ENCODE results near the gene VAV3.

DNA sequence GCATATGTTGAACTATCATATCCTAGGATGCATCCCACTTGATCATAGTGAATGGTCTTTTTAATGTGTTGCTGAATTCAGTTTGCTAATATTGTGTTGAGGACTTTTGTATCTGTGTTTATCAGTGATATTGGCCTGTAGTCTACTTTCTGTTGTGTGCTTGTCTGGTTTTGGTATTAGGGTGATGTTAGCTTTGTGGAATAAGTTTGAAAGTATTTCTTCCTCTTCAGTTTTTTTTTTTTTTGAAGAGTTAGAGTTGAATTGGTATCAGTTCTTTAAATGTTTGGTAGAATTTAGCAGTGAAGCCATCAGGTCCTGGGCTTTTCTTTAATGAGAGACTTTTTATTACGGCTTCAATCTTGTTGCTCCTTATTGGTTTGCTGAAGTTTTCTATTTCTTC lies 162.3 kb downstream of the VAV3 start:
- TF ChIP-seq, protein P1, sequence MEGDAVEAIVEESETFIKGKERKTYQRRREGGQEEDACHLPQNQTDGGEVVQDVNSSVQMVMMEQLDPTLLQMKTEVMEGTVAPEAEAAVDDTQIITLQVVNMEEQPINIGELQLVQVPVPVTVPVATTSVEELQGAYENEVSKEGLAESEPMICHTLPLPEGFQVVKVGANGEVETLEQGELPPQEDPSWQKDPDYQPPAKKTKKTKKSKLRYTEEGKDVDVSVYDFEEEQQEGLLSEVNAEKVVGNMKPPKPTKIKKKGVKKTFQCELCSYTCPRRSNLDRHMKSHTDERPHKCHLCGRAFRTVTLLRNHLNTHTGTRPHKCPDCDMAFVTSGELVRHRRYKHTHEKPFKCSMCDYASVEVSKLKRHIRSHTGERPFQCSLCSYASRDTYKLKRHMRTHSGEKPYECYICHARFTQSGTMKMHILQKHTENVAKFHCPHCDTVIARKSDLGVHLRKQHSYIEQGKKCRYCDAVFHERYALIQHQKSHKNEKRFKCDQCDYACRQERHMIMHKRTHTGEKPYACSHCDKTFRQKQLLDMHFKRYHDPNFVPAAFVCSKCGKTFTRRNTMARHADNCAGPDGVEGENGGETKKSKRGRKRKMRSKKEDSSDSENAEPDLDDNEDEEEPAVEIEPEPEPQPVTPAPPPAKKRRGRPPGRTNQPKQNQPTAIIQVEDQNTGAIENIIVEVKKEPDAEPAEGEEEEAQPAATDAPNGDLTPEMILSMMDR (optimal IDR thresholded peaks at IDR 0.05 in 1 of 3, IDR thresholded peaks at IDR 0.05 in 1 of 3, conservative IDR thresholded peaks at IDR 0.05 in 1 of 3; ENCODE audit: extremely low read depth in 1 of 3, insufficient read depth in 2 of 3, low read length in 3 of 3): no peak
- no peak for TF ChIP-seq EZH2 (IDR thresholded peaks at IDR 0.05; ENCODE audit: low read length)
